ENCODE data around the gene ZNF138. TPM values are rescaled to one million over a fixed set of nuclear protein-coding genes. Genes with fewer than 3 reads are reported as not detected.

The ZNF138 gene
- total RNA-seq, 1 experiment from 2014 or later = 21.4 TPM

GRCh38 chr7:64873155-64873500 lies 78.9 kb downstream of the ZNF138 start:
- Mint-ChIP-seq H3K4me3 (no peak overlapping the region), H3K9me3 (peaks cover 42% of the 10 kb centered on the region), H3K36me3 (peaks cover 20% of the 10 kb centered on the region; the same call in 1 of the 2 replicates), H3K4me1 (peaks cover 2% of the 10 kb centered on the region; the same call in 1 of the 2 replicates), H3K27ac (no peak overlapping the region), H3K27me3 (ENCODE audit: low read depth) (peaks cover 38% of the 10 kb centered on the region)
- TF ChIP-seq ELF4 (CRISPR knock-in tag; IDR thresholded peaks at IDR 0.05; ENCODE audit: low read depth) (no peak), JAZF1 (CRISPR knock-in tag; IDR thresholded peaks at IDR 0.05) (no peak), ZNF219 (CRISPR knock-in tag; IDR thresholded peaks at IDR 0.05; ENCODE audit: borderline replicate concordance) (no peak), NFYB (CRISPR knock-in tag; conservative IDR thresholded peaks at IDR 0.05; ENCODE audit: low read depth) (no peak), ZNF232 (CRISPR knock-in tag; IDR thresholded peaks at IDR 0.05) (no peak), PRRX2 (CRISPR knock-in tag; IDR thresholded peaks at IDR 0.05) (no peak), ZMAT4 (CRISPR knock-in tag; IDR thresholded peaks at IDR 0.05) (no peak), KAT7 (CRISPR knock-in tag; IDR thresholded peaks at IDR 0.05; ENCODE audit: borderline replicate concordance) (no peak), ZNF396 (CRISPR knock-in tag; IDR thresholded peaks at IDR 0.05; ENCODE audit: borderline replicate concordance) (no peak), TCF7 (CRISPR knock-in tag; IDR thresholded peaks at IDR 0.05; ENCODE audit: low read depth) (no peak), PREB (CRISPR knock-in tag; IDR thresholded peaks at IDR 0.05; ENCODE audit: borderline replicate concordance) (no peak), ZBTB21 (CRISPR knock-in tag; IDR thresholded peaks at IDR 0.05; ENCODE audit: borderline replicate concordance) (no peak)
- TF ChIP-seq, protein P1, sequence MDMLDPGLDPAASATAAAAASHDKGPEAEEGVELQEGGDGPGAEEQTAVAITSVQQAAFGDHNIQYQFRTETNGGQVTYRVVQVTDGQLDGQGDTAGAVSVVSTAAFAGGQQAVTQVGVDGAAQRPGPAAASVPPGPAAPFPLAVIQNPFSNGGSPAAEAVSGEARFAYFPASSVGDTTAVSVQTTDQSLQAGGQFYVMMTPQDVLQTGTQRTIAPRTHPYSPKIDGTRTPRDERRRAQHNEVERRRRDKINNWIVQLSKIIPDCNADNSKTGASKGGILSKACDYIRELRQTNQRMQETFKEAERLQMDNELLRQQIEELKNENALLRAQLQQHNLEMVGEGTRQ (CRISPR knock-in tag; IDR thresholded peaks at IDR 0.05) = no peak
- TF ChIP-seq, protein P2, sequence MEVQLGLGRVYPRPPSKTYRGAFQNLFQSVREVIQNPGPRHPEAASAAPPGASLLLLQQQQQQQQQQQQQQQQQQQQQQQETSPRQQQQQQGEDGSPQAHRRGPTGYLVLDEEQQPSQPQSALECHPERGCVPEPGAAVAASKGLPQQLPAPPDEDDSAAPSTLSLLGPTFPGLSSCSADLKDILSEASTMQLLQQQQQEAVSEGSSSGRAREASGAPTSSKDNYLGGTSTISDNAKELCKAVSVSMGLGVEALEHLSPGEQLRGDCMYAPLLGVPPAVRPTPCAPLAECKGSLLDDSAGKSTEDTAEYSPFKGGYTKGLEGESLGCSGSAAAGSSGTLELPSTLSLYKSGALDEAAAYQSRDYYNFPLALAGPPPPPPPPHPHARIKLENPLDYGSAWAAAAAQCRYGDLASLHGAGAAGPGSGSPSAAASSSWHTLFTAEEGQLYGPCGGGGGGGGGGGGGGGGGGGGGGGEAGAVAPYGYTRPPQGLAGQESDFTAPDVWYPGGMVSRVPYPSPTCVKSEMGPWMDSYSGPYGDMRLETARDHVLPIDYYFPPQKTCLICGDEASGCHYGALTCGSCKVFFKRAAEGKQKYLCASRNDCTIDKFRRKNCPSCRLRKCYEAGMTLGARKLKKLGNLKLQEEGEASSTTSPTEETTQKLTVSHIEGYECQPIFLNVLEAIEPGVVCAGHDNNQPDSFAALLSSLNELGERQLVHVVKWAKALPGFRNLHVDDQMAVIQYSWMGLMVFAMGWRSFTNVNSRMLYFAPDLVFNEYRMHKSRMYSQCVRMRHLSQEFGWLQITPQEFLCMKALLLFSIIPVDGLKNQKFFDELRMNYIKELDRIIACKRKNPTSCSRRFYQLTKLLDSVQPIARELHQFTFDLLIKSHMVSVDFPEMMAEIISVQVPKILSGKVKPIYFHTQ (CRISPR knock-in tag; IDR thresholded peaks at IDR 0.05) = no peak
- TF ChIP-seq, protein P3, sequence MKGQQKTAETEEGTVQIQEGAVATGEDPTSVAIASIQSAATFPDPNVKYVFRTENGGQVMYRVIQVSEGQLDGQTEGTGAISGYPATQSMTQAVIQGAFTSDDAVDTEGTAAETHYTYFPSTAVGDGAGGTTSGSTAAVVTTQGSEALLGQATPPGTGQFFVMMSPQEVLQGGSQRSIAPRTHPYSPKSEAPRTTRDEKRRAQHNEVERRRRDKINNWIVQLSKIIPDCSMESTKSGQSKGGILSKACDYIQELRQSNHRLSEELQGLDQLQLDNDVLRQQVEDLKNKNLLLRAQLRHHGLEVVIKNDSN (CRISPR knock-in tag; IDR thresholded peaks at IDR 0.05) = no peak
- TF ChIP-seq, protein P4, sequence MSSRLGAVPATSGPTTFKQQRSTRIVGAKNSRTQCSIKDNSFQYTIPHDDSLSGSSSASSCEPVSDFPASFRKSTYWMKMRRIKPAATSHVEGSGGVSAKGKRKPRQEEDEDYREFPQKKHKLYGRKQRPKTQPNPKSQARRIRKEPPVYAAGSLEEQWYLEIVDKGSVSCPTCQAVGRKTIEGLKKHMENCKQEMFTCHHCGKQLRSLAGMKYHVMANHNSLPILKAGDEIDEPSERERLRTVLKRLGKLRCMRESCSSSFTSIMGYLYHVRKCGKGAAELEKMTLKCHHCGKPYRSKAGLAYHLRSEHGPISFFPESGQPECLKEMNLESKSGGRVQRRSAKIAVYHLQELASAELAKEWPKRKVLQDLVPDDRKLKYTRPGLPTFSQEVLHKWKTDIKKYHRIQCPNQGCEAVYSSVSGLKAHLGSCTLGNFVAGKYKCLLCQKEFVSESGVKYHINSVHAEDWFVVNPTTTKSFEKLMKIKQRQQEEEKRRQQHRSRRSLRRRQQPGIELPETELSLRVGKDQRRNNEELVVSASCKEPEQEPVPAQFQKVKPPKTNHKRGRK (CRISPR knock-in tag; IDR thresholded peaks at IDR 0.05; ENCODE audit: borderline replicate concordance) = no peak
- TF ChIP-seq, protein P5, sequence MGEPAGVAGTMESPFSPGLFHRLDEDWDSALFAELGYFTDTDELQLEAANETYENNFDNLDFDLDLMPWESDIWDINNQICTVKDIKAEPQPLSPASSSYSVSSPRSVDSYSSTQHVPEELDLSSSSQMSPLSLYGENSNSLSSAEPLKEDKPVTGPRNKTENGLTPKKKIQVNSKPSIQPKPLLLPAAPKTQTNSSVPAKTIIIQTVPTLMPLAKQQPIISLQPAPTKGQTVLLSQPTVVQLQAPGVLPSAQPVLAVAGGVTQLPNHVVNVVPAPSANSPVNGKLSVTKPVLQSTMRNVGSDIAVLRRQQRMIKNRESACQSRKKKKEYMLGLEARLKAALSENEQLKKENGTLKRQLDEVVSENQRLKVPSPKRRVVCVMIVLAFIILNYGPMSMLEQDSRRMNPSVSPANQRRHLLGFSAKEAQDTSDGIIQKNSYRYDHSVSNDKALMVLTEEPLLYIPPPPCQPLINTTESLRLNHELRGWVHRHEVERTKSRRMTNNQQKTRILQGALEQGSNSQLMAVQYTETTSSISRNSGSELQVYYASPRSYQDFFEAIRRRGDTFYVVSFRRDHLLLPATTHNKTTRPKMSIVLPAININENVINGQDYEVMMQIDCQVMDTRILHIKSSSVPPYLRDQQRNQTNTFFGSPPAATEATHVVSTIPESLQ (CRISPR knock-in tag; IDR thresholded peaks at IDR 0.05) = no peak
- DNase-seq (ENCODE audit: low spot score) (no peak), ATAC-seq (no peak)
- CTCF ChIA-PET = no interaction called here
- POLR2A ChIA-PET = no interaction called here
